HCT116 (cell line): Measurements from ENCODE around the gene PLCD3.

Experiments
- EGR1 ChIP-seq: IDR thresholded peaks from 2 replicates; pipeline ENCODE4 v1.6.1; 2012; ENCODE audit warnings: low read depth
- SIN3A ChIP-seq: IDR thresholded peaks from 2 replicates; pipeline ENCODE4 v1.6.1; 2012; ENCODE audit warnings: low read depth
- TF ChIP-seq, protein P1 (sequence below), 3 experiments: fragments of 200-600 bp in 1 of 3; sonication (generic) in 1 of 3; IDR thresholded peaks in 2 of 3; conservative IDR thresholded peaks in 1 of 3; 2 replicates each; pipeline ENCODE4 v1.5.1; 2012 to 2017; ENCODE audit warnings: low read depth in 2 of 3, low read length in 2 of 3, antibody characterized with exemption in 1 of 3, borderline replicate concordance in 1 of 3, control low read depth in 1 of 3, mild to moderate bottlenecking in 1 of 3, mixed read lengths in 1 of 3, mixed run types in 1 of 3, moderate library complexity in 1 of 3; ENCODE audit not compliant: insufficient read depth in 1 of 3
- TF ChIP-seq, protein P2 (sequence below): IDR thresholded peaks from 2 replicates; pipeline ENCODE4 v1.6.1; 2011; ENCODE audit warnings: mild to moderate bottlenecking, low read length, moderate library complexity; ENCODE audit not compliant: insufficient replicate concordance; ENCODE audit errors: extremely low read depth

DNA sequence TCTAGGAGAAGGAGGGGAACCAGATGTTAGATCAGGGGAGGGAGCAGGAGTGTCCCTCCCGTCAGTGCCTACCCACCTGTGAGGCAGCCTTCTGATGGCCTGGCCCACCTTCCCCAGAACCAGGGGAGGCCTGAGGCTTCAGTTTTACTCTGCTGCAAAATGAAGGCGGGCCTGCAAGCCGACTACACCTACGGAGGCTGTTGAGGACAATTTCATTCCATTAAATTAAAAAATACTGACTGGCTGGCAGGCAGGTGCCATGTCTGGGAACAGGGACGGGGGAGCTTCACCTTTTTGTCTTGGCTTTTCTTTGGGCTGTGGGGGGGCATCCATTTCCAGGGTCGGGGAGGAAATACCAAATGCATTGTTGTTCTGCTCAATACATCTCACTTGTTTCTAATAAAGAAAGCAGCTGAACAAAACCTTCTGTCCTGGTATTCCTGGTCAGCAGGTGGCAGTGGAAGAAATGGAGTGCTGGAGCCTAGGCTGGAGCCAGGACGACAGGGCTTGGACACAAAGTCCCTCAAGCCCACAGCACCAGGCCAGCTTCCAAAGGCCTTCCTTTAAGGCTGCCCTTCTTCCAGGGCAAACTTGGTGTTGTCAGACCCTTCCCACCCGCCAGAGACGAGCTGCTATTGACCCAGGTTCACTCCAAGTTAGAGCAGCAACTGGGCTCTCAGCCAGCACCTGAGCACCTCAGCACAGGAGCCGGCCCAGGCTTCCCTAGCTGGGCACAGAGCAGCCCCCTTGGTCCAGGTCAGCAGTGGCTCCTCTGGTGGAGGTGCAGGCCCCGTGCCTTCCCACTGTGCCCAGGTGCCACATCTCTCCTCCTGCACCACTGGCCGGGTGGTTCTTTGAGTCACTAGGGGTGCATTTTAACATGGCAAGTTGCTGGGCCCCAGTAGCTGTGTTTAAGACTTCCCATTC is 23.5 kb downstream of the PLCD3 start:
- TF ChIP-seq SIN3A = no peak
- TF ChIP-seq, protein P1, sequence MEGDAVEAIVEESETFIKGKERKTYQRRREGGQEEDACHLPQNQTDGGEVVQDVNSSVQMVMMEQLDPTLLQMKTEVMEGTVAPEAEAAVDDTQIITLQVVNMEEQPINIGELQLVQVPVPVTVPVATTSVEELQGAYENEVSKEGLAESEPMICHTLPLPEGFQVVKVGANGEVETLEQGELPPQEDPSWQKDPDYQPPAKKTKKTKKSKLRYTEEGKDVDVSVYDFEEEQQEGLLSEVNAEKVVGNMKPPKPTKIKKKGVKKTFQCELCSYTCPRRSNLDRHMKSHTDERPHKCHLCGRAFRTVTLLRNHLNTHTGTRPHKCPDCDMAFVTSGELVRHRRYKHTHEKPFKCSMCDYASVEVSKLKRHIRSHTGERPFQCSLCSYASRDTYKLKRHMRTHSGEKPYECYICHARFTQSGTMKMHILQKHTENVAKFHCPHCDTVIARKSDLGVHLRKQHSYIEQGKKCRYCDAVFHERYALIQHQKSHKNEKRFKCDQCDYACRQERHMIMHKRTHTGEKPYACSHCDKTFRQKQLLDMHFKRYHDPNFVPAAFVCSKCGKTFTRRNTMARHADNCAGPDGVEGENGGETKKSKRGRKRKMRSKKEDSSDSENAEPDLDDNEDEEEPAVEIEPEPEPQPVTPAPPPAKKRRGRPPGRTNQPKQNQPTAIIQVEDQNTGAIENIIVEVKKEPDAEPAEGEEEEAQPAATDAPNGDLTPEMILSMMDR (IDR thresholded peaks at IDR 0.05 in 2 of 3, conservative IDR thresholded peaks at IDR 0.05 in 1 of 3; ENCODE audit: borderline replicate concordance in 1 of 3, insufficient read depth in 1 of 3, low read depth in 2 of 3, low read length in 2 of 3) = peak; percentile 22 to 63 (median 26); a peak in 3 of 6 replicates
- no peak for TF ChIP-seq EGR1
- TF ChIP-seq, protein P2, sequence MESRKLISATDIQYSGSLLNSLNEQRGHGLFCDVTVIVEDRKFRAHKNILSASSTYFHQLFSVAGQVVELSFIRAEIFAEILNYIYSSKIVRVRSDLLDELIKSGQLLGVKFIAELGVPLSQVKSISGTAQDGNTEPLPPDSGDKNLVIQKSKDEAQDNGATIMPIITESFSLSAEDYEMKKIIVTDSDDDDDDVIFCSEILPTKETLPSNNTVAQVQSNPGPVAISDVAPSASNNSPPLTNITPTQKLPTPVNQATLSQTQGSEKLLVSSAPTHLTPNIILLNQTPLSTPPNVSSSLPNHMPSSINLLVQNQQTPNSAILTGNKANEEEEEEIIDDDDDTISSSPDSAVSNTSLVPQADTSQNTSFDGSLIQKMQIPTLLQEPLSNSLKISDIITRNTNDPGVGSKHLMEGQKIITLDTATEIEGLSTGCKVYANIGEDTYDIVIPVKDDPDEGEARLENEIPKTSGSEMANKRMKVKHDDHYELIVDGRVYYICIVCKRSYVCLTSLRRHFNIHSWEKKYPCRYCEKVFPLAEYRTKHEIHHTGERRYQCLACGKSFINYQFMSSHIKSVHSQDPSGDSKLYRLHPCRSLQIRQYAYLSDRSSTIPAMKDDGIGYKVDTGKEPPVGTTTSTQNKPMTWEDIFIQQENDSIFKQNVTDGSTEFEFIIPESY = no peak
